Ureter (tissue), 1 donor: Measurements from ENCODE around the gene OR10K2. TPM values are rescaled to one million over a fixed set of nuclear protein-coding genes. Genes with fewer than 3 reads are reported as not detected.

Experiments used
- DNase-seq: peaks from one replicate; pipeline ENCODE4 v3.0.0-alpha.2; 2020; ENCODE audit warnings: low spot score
- total RNA-seq: library from RNA; stranded (reverse); gene quantifications from one replicate; pipeline ENCODE4 v1.2.4, GENCODE V29; 2023
- donor health status: DM: yes; HTN: yes; CAD: no.

Gene OR10K2
- total RNA-seq, 1 donor from 2014 or later = not detected

- DNase-seq = no peak
Measured at GRCh38 chr1:158371188-158371953, 54.7 kb downstream of the OR10K2 start.

Other genes with a start within 250 kb of the OR10K2 start
- gene CD1D, start 245.3 kb downstream of the OR10K2 start, total RNA-seq = 1.7 TPM
- not detected for gene CD1A, start 171.8 kb downstream of the OR10K2 start, total RNA-seq
- gene CD1C, start 136.3 kb downstream of the OR10K2 start, total RNA-seq = not detected
- not detected for gene CD1B, start 94.7 kb downstream of the OR10K2 start, total RNA-seq
- 0.52 TPM for gene CD1E, start 72.3 kb downstream of the OR10K2 start, total RNA-seq
- gene OR10T2, start 26.8 kb downstream of the OR10K2 start, total RNA-seq = not detected
- not detected for gene OR10K1, start 35.6 kb upstream of the OR10K2 start, total RNA-seq
- gene OR10R2, start 46.0 kb upstream of the OR10K2 start, total RNA-seq = not detected
- gene OR6Y1, start 128.2 kb upstream of the OR10K2 start, total RNA-seq = not detected
- not detected for gene OR6P1, start 144.3 kb upstream of the OR10K2 start, total RNA-seq
- gene OR10X1, start 153.7 kb upstream of the OR10K2 start, total RNA-seq = not detected
- gene OR10Z1, start 179.0 kb upstream of the OR10K2 start, total RNA-seq = not detected